K562 (cell line): ENCODE results near the gene AVPI1. TPM values are rescaled to one million over a fixed set of nuclear protein-coding genes. Genes with fewer than 3 reads are reported as not detected.

Experiments used
- ATAC-seq: fragments of 200-7000 bp; cut with Tn5 transposase; 3 replicates; pipeline ENCODE4 v1.9.1; 2020; ENCODE audit warnings: moderate library complexity
- BruUV-seq: library from RNA; stranded (reverse); fragments of 400-500 nt; replicated peaks from 2 replicates; lab custom pipeline; 2021; lab: Mats Ljungman, UMichigan
- CTCF ChIA-PET: fragments of 300-600 bp; formaldehyde crosslinking; extraction: SDS; loops from one replicate; lab custom pipeline; 2021; ENCODE audit warnings: low intra/inter-chr PET ratio; lab: Yijun Ruan, JAX
- POLR2A ChIA-PET: fragments of 300-600, 350-650 bp; sonication (Branson Sonifier 250); formaldehyde crosslinking; extraction: SDS; loops from one replicate; lab custom pipeline; 2021; ENCODE audit warnings: antibody characterized with exemption, inconsistent platforms; lab: Yijun Ruan, JAX
- DNase-seq, 4 experiments: peaks; one replicate each; pipeline versions ENCODE4 v3.0.0 to v3.0.0-alpha.2; 2011 to 2018; ENCODE audit warnings: low spot score in 3 of 4, mixed read lengths in 3 of 4; ENCODE audit errors: extremely low read depth in 1 of 4
- FAIRE-seq: peaks from 2 replicates; lab custom pipeline; 2011; peaks lifted over from hg19 to GRCh38; lab: Jason Lieb, UNC
- H2AFZ ChIP-seq: 2 replicates; pipeline ENCODE4 v1.6.0; 2011; ENCODE audit warnings: low read depth, low read length, control low read depth, inconsistent platforms
- H3K27ac ChIP-seq: fragments of 200-600 bp; 3 replicates; pipeline ENCODE4 v1.8.0; 2011; ENCODE audit warnings: low read depth, mild to moderate bottlenecking, control low read depth, inconsistent platforms, low read length, moderate library complexity, mixed read lengths; ENCODE audit errors: extremely low read depth
- H3K27me3 ChIP-seq, 2 experiments: fragments of 300-600 bp in 1 of 2; 2 replicates in 1 of 2; 3 replicates in 1 of 2; pipeline versions ENCODE4 v1.6.0 to v1.8.0; 2011; ENCODE audit warnings: inconsistent platforms in 2 of 2, low read length in 2 of 2, mild to moderate bottlenecking in 1 of 2, mixed read lengths in 1 of 2, moderate library complexity in 1 of 2; ENCODE audit not compliant: control insufficient read depth in 2 of 2, insufficient read depth in 2 of 2
- H3K36me3 ChIP-seq: fragments of 300-600 bp; 3 replicates; pipeline ENCODE4 v1.8.0; 2011; ENCODE audit warnings: mild to moderate bottlenecking, low read length, inconsistent platforms; ENCODE audit not compliant: control insufficient read depth, insufficient read depth
- H3K4me1 ChIP-seq, 2 experiments: fragments of 200-600 bp in 1 of 2; replicated peaks in 1 of 2; 2 replicates in 1 of 2; 3 replicates in 1 of 2; pipeline versions ENCODE4 v1.5.1 to v1.8.0; 2011; ENCODE audit warnings: inconsistent platforms in 2 of 2, low read length in 2 of 2, mild to moderate bottlenecking in 1 of 2, mixed read lengths in 1 of 2, moderate library complexity in 1 of 2; ENCODE audit not compliant: control insufficient read depth in 2 of 2, insufficient read depth in 2 of 2
- H3K4me2 ChIP-seq: 2 replicates; pipeline ENCODE4 v1.6.1; 2011; ENCODE audit warnings: low read length, control low read depth, inconsistent platforms, mixed read lengths; ENCODE audit not compliant: insufficient read depth
- H3K4me3 ChIP-seq: fragments of 200-600 bp; sonication (generic), shearing (Covaris generic); 2 replicates; pipeline ENCODE4 v1.5.1; 2016; ENCODE audit warnings: control low read depth, inconsistent platforms
- H3K79me2 ChIP-seq: fragments of 200-600 bp; 3 replicates; pipeline ENCODE4 v1.8.0; 2011; ENCODE audit warnings: low read length, inconsistent platforms; ENCODE audit not compliant: control insufficient read depth, insufficient read depth
- H3K9ac ChIP-seq, 2 experiments: 2 replicates each; pipeline versions ENCODE4 v1.6.0 to v1.6.1; 2011; ENCODE audit warnings: low read depth in 2 of 2, low read length in 2 of 2, control low read depth in 1 of 2, inconsistent platforms in 1 of 2, mild to moderate bottlenecking in 1 of 2, mixed read lengths in 1 of 2; ENCODE audit not compliant: insufficient read depth in 1 of 2
- H3K9me1 ChIP-seq: one replicate; pipeline ENCODE4 v1.6.0; 2011; ENCODE audit warnings: inconsistent platforms, mild to moderate bottlenecking, low read length, moderate library complexity; ENCODE audit not compliant: control insufficient read depth, insufficient read depth
- H3K9me3 ChIP-seq: replicated peaks from 2 replicates; pipeline ENCODE4 v1.5.1; 2011; ENCODE audit warnings: low read depth, low read length, inconsistent platforms; ENCODE audit not compliant: control insufficient read depth, insufficient read depth
- H4K20me1 ChIP-seq: replicated peaks from 2 replicates; pipeline ENCODE4 v1.6.1; 2011; ENCODE audit warnings: low read length, inconsistent platforms, mixed read lengths; ENCODE audit not compliant: control insufficient read depth, insufficient read depth
- BDP1 ChIP-seq: IDR thresholded peaks from 3 replicates; pipeline ENCODE4 v1.6.1; 2011; ENCODE audit not compliant: insufficient read length, insufficient read depth
- CHCHD3 ChIP-seq: fragments of 250-450 bp; sonication (Bioruptor Pico); IDR thresholded peaks from 2 replicates; pipeline ENCODE4 v2.1.2; 2022; ENCODE audit warnings: mild to moderate bottlenecking
- CHD4 ChIP-seq: fragments of 200-600 bp; sonication (generic); IDR thresholded peaks from 3 replicates; pipeline ENCODE4 v1.6.1; 2012; ENCODE audit warnings: low read depth, mild to moderate bottlenecking, mixed read lengths, low read length, inconsistent platforms; ENCODE audit not compliant: insufficient read depth, insufficient replicate concordance, poor library complexity, severe bottlenecking
- GATAD2B ChIP-seq: fragments of 450-650 bp; IDR thresholded peaks from 2 replicates; pipeline ENCODE4 v1.6.1; 2017; ENCODE audit warnings: mild to moderate bottlenecking, borderline replicate concordance
- MLX ChIP-seq, 2 experiments: fragments of 450-650 bp in 1 of 2; sonication (generic) in 1 of 2; formaldehyde crosslinking; conservative IDR thresholded peaks; 2 replicates each; pipeline versions ENCODE4 v1.4.0 to v1.8.1; 2020 to 2022; ENCODE audit warnings: mild to moderate bottlenecking in 1 of 2, missing genetic modification reagents in 1 of 2
- POLR2B ChIP-seq: fragments of 450-650 bp; IDR thresholded peaks from 2 replicates; pipeline ENCODE4 v1.6.1; 2018; ENCODE audit warnings: low read depth; ENCODE audit not compliant: partially characterized antibody
- POLR2G ChIP-seq: fragments of 200-400 bp; formaldehyde crosslinking; IDR thresholded peaks from 2 replicates; pipeline ENCODE4 v1.6.1; 2017; ENCODE audit warnings: low read depth, mild to moderate bottlenecking, antibody characterized with exemption, low read length, moderate library complexity
- SMC3 ChIP-seq: conservative IDR thresholded peaks from 2 replicates; pipeline ENCODE4 v1.6.1; 2011; ENCODE audit warnings: low read depth, low read length, improper control_type of control experiment; ENCODE audit not compliant: insufficient read depth
- SUPT5H ChIP-seq: fragments of 450-650 bp; IDR thresholded peaks from 2 replicates; pipeline ENCODE4 v1.6.1; 2016
- ZBTB49 ChIP-seq: sonication (generic); formaldehyde crosslinking; IDR thresholded peaks from 2 replicates; pipeline ENCODE4 v1.8.0; 2022; ENCODE audit warnings: missing genetic modification reagents, mild to moderate bottlenecking, borderline replicate concordance
- ZNF384 ChIP-seq: IDR thresholded peaks from 2 replicates; pipeline ENCODE4 v1.6.1; 2012; ENCODE audit warnings: low read depth, low read length, improper control_type of control experiment
- ZNF444 ChIP-seq: fragments of 250-450 bp; sonication (Bioruptor Pico); IDR thresholded peaks from 2 replicates; pipeline ENCODE4 v1.4.0; 2020; ENCODE audit warnings: mild to moderate bottlenecking, moderate library complexity
- ZNF57 ChIP-seq: fragments of 450-650 bp; formaldehyde crosslinking; IDR thresholded peaks from 2 replicates; pipeline ENCODE4 v1.4.0; 2020; ENCODE audit warnings: mild to moderate bottlenecking, moderate library complexity
- ZNF707 ChIP-seq: fragments of 250-450 bp; sonication (Bioruptor Pico); conservative IDR thresholded peaks from 2 replicates; pipeline ENCODE4 v1.8.0; 2022; ENCODE audit warnings: inconsistent platforms, mild to moderate bottlenecking, moderate library complexity
- WGBS: fragments of 100-300 bp; shearing (Covaris generic); methylation state at CpG from one replicate; pipeline ENCODE4 v1.1.6; 2016; ENCODE audit warnings: low coverage, mixed read lengths; ENCODE audit not compliant: insufficient coverage; ENCODE audit errors: missing lambda C conversion rate; 5-methylcytosine and 5-hydroxymethylcytosine counted together
- in situ Hi-C: fragments of 300-500 bp; cut with MboI; formaldehyde crosslinking; loops from 4 replicates; pipeline ENCODE4 v1.15.0; 2018; ENCODE audit warnings: inconsistent platforms, mixed read lengths
- intact Hi-C: fragments of 100-400 bp; cut with micrococcal nuclease; formaldehyde crosslinking; loops from 2 replicates; pipeline ENCODE4 v1.14.2; 2022
- polyA plus RNA-seq, 8 experiments: library from polyadenylated mRNA; depleted of rRNA in 4 of 8; stranded (reverse) in 5 of 8; unstranded in 3 of 8; fragments of >200 nt; fragmentation: Nextera tagmentation in 2 of 8; fragmentation: Illumina TruSeq in 1 of 8; extraction: Ambion mirVana in 2 of 8; extraction: Trizol in 1 of 8; gene quantifications; 2 replicates each; pipeline versions ENCODE4 v1.2.1 to v1.2.3, GENCODE V29; 2011 to 2014; ENCODE audit warnings: inconsistent platforms in 1 of 8, missing spikeins in 1 of 8
- total RNA-seq, 7 experiments: library from RNA; depleted of rRNA in 6 of 7; stranded (reverse); fragments of >200 nt in 6 of 7; fragmentation: Illumina TruSeq in 2 of 7; extraction: Trizol in 2 of 7; gene quantifications; 2 replicates each; pipeline versions ENCODE4 v1.2.1 to v1.2.3, GENCODE V29; 2011 to 2021; ENCODE audit warnings: low replicate concordance in 1 of 7

AVPI1 gene
- total and polyA plus RNA-seq, 9 of the 15 experiments (the other 6 are each of a cell fraction or from before 2014, with no cell fraction given), result 0.90 to 10.4 (median 7.4) TPM

GRCh38 chr10:97679594-97679993 lies 7.4 kb downstream of the AVPI1 start (continued):
- peak; percentile 53; the same call in 1 of the 2 replicates for TF ChIP-seq POLR2G
- TF ChIP-seq, all 486 proteins: peak for 1

GRCh38 chr10:97676770-97677581 lies 10.1 kb downstream of the AVPI1 start:
- intact Hi-C loops, result loop anchor here (2.0 kb wide), 2 partner anchors 24 to 54 kb away; no protein-coding TSS in a partner anchor
- ATAC-seq (peak; percentile 89), DNase-seq (peak; percentile 55 to 69 (median 60)), FAIRE-seq (peak; percentile 74)
- no peaks in the 10 kb centered on the region for H3K27me3 ChIP-seq
- no peaks in the 10 kb centered on the region for H4K20me1 ChIP-seq
- no TSS peak for BruUV-seq
- no peak overlapping the region for H2AFZ ChIP-seq
- H3K36me3 ChIP-seq, result peaks cover 47% of the 10 kb centered on the region
- 93% methylated on average over 2 of the region's 2 CpGs for WGBS
- no peak overlapping the region for H3K4me3 ChIP-seq
- H3K4me2 ChIP-seq, result no peak overlapping the region
- H3K9ac ChIP-seq, result no peak overlapping the region
- H3K9me1 ChIP-seq, result no peaks in the 10 kb centered on the region
- no peak overlapping the region for H3K27ac ChIP-seq
- H3K4me1 ChIP-seq, result peaks cover 2 to 9% of the 10 kb centered on the region in 2 experiments; a peak in 3 of 5 replicates
- CTCF ChIA-PET, result interaction anchor here (1.7 kb wide), 1 partner anchor 54 kb away, joined by 19 read pairs; no protein-coding TSS in a partner anchor
- in situ Hi-C loops, result no loop called here
- POLR2A ChIA-PET, result interaction anchor here (0.6 to 1.3 kb wide), 4 partner anchors 10 to 229 kb away, joined by 3 to 7 read pairs (median 4); partner anchors contain the start of gene AVPI1
- H3K79me2 ChIP-seq, result no peaks in the 10 kb centered on the region
- H3K9me3 ChIP-seq, result no peaks in the 10 kb centered on the region
- TF ChIP-seq ZNF384 (no peak), ZBTB49 (no peak), ZNF57 (CRISPR knock-in tag) (no peak), ZNF444 (CRISPR knock-in tag) (no peak), CHD4 (no peak), MLX (CRISPR knock-in tag; conservative IDR thresholded peaks at IDR 0.05) (no peak), SMC3 (peak; percentile 63), CHCHD3 (CRISPR knock-in tag) (no peak), SUPT5H (peak; percentile 52; the same call in 1 of the 2 replicates), BDP1 (no peak), GATAD2B (no peak), ZNF707 (no peak), POLR2B (peak; percentile 35)
